HG02610 (cell line): ENCODE data around the gene MYO19.
"Not testable (repeated sequence)": the region's sequence is repeated elsewhere in the genome, so short reads cannot be mapped to it uniquely, and the experiment has no call there.

Experiments used
- ATAC-seq: cut with Tn5 transposase; IDR thresholded peaks from one replicate; pipeline ENCODE4 v1.9.1; 2021; ENCODE audit warnings: mild to moderate bottlenecking, moderate library complexity; ENCODE audit not compliant: unreplicated experiment

The MYO19 gene

GRCh38 chr17:36469733-36470132 is 64.9 kb downstream of the MYO19 start:
- no peak for ATAC-seq

- ATAC-seq = no peak
Measured at GRCh38 chr17:36468903-36469635, 65.6 kb downstream of the MYO19 start.

- ATAC-seq = no peak
Measured at GRCh38 chr17:36464765-36465088, 69.9 kb downstream of the MYO19 start.

- no peak for ATAC-seq
Measured at GRCh38 chr17:36463916-36464764, 70.5 kb downstream of the MYO19 start.

- no peak for ATAC-seq
Measured at GRCh38 chr17:36461330-36462110, 73.1 kb downstream of the MYO19 start.

GRCh38 chr17:36460265-36460937 is 74.3 kb downstream of the MYO19 start:
- no peak for ATAC-seq

- no peak for ATAC-seq
Measured at GRCh38 chr17:36459601-36460000, 75.1 kb downstream of the MYO19 start.

GRCh38 chr17:36459045-36459444 is 75.6 kb downstream of the MYO19 start:
- ATAC-seq = no peak

GRCh38 chr17:36457701-36458100 is 77.0 kb downstream of the MYO19 start:
- ATAC-seq = not testable (repeated sequence)

GRCh38 chr17:36452888-36453287 is 81.8 kb downstream of the MYO19 start:
- ATAC-seq = not testable (repeated sequence)

- ATAC-seq = not testable (repeated sequence)
Measured at GRCh38 chr17:36449997-36450396, 84.7 kb downstream of the MYO19 start.
